Transverse colon (tissue), 4 donors: ENCODE data around the gene CELF4. TPM values are rescaled to one million over a fixed set of nuclear protein-coding genes. Genes with fewer than 3 reads are reported as not detected.

ENCODE experiments used
- DNase-seq: peaks from one replicate; pipeline ENCODE4 v3.0.0-alpha.2; 2019
- H3K27ac ChIP-seq, 4 donors: fragments of 200-600 bp; sonication (generic); 2 replicates each; pipeline ENCODE4 v1.5.1; 2016 to 2018; ENCODE audit warnings: inconsistent platforms in 4 of 4
- H3K27me3 ChIP-seq: fragments of 200-600 bp; sonication (generic); 2 replicates; pipeline ENCODE4 v1.5.1; 2017; ENCODE audit warnings: inconsistent platforms
- H3K36me3 ChIP-seq, 4 donors: fragments of 200-600 bp; sonication (generic); 2 replicates each; pipeline ENCODE4 v1.5.1; 2017 to 2019; ENCODE audit warnings: inconsistent platforms in 4 of 4
- H3K4me1 ChIP-seq, 4 donors: fragments of 200-600 bp; sonication (generic); 2 replicates each; pipeline ENCODE4 v1.5.1; 2017 to 2020; ENCODE audit warnings: inconsistent platforms in 4 of 4
- H3K4me3 ChIP-seq, 4 donors: fragments of 200-600 bp; sonication (generic); 1 replicate in 1 of 4; 2 replicates in 3 of 4; pipeline versions ENCODE4 v1.5.1 to v1.6.1; 2017 to 2019; ENCODE audit warnings: inconsistent platforms in 4 of 4
- H3K9me3 ChIP-seq, 2 donors: fragments of 200-600 bp; sonication (generic); 2 replicates each; pipeline ENCODE4 v1.5.1; 2017 to 2019; ENCODE audit warnings: inconsistent platforms in 2 of 2
- EP300 ChIP-seq: sonication (generic); formaldehyde crosslinking; IDR thresholded peaks from one replicate; pipeline ENCODE4 v1.6.1; 2017; ENCODE audit warnings: antibody characterized with exemption, low read depth
- POLR2A ChIP-seq: fragments of 450-650 bp; IDR thresholded peaks from one replicate; pipeline ENCODE4 v1.6.1; 2016; ENCODE audit warnings: antibody characterized with exemption, mild to moderate bottlenecking, moderate library complexity
- POLR2AphosphoS5 ChIP-seq, 3 donors: sonication (generic); formaldehyde crosslinking; IDR thresholded peaks; one replicate each; pipeline ENCODE4 v1.6.1; 2016; ENCODE audit warnings: antibody characterized with exemption in 3 of 3
- WGBS, 2 donors: methylation state at CpG; one replicate each; pipeline ENCODE4 v1.1.5; 2018; ENCODE audit warnings: low coverage in 1 of 2; 5-methylcytosine and 5-hydroxymethylcytosine counted together
- in situ Hi-C, 4 donors: fragments of 200-750 bp; cut with MboI; loops; one replicate each; pipeline versions ENCODE4 v1.15.0 to v1.15.1; 2017; ENCODE audit warnings: low sequenced_read_pairs in 3 of 4, low pct_ligation_motif_present in 1 of 4, low pct_unique_long_range_greater_than_20kb in 1 of 4
- intact Hi-C: fragments of 100-400 bp; cut with DNase I; formaldehyde crosslinking; loops from one replicate; pipeline ENCODE4 v1.15.1; 2023; ENCODE audit warnings: low total_unique reads
- total RNA-seq, 4 donors: library from RNA; depleted of rRNA; stranded (reverse); fragments of >200 nt; gene quantifications; one replicate each; pipeline ENCODE4 v1.1.0, GENCODE V29; 2016
- TF ChIP-seq, protein P1 (sequence below), 5 experiments: fragments of 200-600 bp in 3 of 5; fragments of 450-650 bp in 2 of 5; sonication (generic) in 3 of 5; IDR thresholded peaks; 1 replicate in 2 of 5; 2 replicates in 3 of 5; pipeline ENCODE4 v1.5.1; 2016 to 2017; ENCODE audit warnings: antibody characterized with exemption in 5 of 5, inconsistent platforms in 3 of 5, mild to moderate bottlenecking in 2 of 5, moderate library complexity in 1 of 5

The CELF4 gene
- total RNA-seq, 4 donors from 2014 or later, result 0.14 to 0.75 TPM; not detected in 2

DNA sequence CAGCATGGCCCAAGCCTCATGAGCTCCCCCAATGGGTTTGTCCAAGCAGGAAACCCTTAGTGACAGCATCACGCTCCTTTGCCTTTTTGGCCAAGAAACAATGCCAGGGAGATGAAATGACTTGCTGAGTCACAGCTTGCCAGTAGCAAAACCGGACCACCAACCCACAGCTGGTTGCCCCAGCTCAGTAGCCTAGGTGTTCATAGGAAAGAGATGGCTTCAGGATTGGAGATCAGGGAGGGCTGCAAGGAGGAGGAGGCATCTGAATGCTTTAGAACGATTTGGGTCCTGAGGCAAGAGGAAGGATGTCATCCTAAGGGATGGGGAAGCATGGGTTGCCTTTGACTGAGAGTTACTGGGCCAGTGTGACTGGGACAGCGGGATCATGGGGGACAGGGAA lies 116.7 kb downstream of the CELF4 start:
- Histone ChIP-seq H3K36me3 (no peaks in the 10 kb centered on the region), H3K4me3 (no peak overlapping the region), H3K27ac (no peak overlapping the region), H3K27me3 (no peaks in the 10 kb centered on the region), H3K4me1 (peaks cover 3 to 23% (median 5%) of the 10 kb centered on the region in 4 donors), H3K9me3 (no peaks in the 10 kb centered on the region)
- WGBS, 2 donors, result 78 to 100% methylated on average over 2 to 4 of the region's 4 CpGs
- TF ChIP-seq POLR2AphosphoS5 (IDR thresholded peaks at IDR 0.05) (no peak), EP300 (no peak), POLR2A (no peak)
- TF ChIP-seq, protein P1, sequence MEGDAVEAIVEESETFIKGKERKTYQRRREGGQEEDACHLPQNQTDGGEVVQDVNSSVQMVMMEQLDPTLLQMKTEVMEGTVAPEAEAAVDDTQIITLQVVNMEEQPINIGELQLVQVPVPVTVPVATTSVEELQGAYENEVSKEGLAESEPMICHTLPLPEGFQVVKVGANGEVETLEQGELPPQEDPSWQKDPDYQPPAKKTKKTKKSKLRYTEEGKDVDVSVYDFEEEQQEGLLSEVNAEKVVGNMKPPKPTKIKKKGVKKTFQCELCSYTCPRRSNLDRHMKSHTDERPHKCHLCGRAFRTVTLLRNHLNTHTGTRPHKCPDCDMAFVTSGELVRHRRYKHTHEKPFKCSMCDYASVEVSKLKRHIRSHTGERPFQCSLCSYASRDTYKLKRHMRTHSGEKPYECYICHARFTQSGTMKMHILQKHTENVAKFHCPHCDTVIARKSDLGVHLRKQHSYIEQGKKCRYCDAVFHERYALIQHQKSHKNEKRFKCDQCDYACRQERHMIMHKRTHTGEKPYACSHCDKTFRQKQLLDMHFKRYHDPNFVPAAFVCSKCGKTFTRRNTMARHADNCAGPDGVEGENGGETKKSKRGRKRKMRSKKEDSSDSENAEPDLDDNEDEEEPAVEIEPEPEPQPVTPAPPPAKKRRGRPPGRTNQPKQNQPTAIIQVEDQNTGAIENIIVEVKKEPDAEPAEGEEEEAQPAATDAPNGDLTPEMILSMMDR (IDR thresholded peaks at IDR 0.05), result no peak
- in situ Hi-C loops (no loop called here), intact Hi-C loops (no loop called here)
- DNase-seq, result no peak

DNA sequence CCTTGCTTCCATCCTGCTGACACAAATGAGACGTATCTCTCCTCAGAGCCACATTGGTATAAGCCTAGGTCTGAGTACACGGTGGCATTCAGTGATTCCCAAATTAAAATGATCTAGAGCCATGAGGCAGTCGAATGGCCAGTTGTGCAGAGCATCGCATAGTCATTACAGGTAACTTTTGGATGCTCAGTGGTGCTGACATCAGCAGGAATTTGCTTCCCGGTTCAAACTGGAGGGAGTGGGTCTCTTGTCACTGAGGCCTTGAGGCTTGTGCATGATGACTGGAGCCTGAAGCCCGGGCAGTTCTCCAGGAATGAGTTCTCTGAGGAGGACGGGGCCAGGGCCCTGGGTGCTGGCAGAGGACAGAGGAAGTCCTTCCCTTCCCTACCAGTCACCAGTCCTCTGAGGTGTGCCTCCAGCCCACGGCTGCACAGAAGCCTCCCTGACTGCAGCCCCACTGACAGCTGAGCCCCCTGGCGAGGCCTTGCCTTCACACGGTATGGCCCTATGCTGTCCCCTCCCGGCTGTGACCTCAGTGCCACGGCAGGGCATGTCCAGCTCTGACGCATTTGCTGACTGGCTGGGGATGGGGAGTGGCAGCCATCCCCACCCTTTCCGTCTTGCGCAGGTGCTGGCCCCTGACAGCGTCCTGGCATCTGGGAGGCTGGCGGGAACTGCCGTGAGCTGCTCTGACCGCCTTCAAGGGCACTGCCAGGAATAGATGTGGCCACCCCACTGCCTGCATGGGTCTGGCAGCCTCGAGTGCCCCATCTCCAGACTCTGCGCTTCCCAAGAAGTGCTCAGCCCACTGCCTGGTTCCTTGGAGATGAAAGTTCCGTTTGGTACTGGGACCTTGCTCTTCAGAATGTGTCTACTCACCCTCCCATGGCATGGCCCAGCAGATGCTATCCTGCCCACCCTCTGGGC lies 117.4 kb downstream of the CELF4 start:
- Histone ChIP-seq H3K4me1 (peaks cover 3 to 18% (median 5%) of the 10 kb centered on the region in 4 donors), H3K27me3 (no peaks in the 10 kb centered on the region), H3K4me3 (no peak overlapping the region), H3K36me3 (no peaks in the 10 kb centered on the region), H3K27ac (no peak overlapping the region), H3K9me3 (no peaks in the 10 kb centered on the region)
- TF ChIP-seq POLR2A (no peak), POLR2AphosphoS5 (IDR thresholded peaks at IDR 0.05) (no peak), EP300 (no peak)
- TF ChIP-seq, protein P1 (IDR thresholded peaks at IDR 0.05), result no peak
- DNase-seq, result no peak
- WGBS, 2 donors, result 80% methylated on average over 19 of the region's 22 CpGs; no CpG with 5 or more reads in 1 of the 2 donors
- in situ Hi-C loops, result no loop called here
- intact Hi-C loops, result no loop called here

DNA sequence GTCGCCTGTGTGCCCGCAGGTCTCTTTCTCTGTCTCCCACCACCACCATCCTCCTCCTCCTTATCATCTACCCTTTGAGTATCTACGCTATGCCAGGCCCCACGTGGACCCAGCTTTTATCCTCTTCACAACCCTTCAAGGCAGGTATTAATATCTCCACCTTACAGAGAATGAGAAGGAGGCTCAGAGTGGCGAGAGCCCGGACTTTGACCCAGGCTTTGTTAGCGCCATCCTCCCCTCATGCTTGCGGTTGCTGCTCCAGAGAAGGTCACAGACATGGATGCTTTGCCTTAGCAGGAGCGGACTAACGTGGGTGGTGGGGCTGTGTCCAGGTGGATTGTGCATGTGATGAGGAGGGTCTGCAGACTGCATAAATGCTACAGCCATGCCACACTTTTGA lies 119.8 kb downstream of the CELF4 start:
- Histone ChIP-seq H3K27me3 (no peaks in the 10 kb centered on the region), H3K4me1 (peaks cover 0 to 6% (median 0%) of the 10 kb centered on the region in 4 donors), H3K4me3 (no peak overlapping the region), H3K36me3 (no peaks in the 10 kb centered on the region), H3K9me3 (no peaks in the 10 kb centered on the region), H3K27ac (no peak overlapping the region)
- in situ Hi-C loops, result no loop called here
- WGBS, 2 donors, result 83 to 87% methylated on average over 4 to 10 of the region's 10 CpGs
- intact Hi-C loops, result no loop called here
- DNase-seq, result no peak
- TF ChIP-seq POLR2AphosphoS5 (IDR thresholded peaks at IDR 0.05) (no peak), POLR2A (no peak), EP300 (no peak)
- TF ChIP-seq, protein P1 (IDR thresholded peaks at IDR 0.05), result no peak

DNA sequence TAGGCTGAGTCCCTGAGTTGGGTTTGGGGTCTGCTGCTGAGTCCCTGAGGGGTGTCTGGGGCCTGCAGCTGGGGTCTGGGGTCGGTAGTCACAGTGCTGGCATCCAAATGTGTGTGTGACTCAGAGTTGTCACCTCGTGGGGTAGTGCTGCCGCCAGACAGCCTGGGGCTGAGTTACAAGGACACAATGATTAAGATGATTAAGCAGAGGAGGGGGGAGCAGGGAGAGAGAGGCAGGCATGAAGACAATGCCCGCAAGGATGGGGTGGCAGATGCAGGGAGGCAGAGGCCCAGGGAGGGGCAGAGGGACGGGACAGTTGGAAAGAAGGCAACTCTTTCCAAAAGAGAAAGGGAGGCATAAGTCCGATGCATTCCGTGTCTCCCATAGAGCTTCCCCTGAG lies 120.2 kb downstream of the CELF4 start:
- intact Hi-C loops, result no loop called here
- TF ChIP-seq POLR2AphosphoS5 (IDR thresholded peaks at IDR 0.05) (no peak), EP300 (no peak), POLR2A (no peak)
- TF ChIP-seq, protein P1 (IDR thresholded peaks at IDR 0.05), result no peak
- Histone ChIP-seq H3K36me3 (no peaks in the 10 kb centered on the region), H3K4me1 (peaks cover 0 to 1% (median 0%) of the 10 kb centered on the region in 4 donors), H3K27me3 (no peaks in the 10 kb centered on the region), H3K9me3 (no peaks in the 10 kb centered on the region), H3K4me3 (no peak overlapping the region), H3K27ac (no peak overlapping the region)
- in situ Hi-C loops, result no loop called here
- DNase-seq, result no peak
- 75 to 88% methylated on average over 4 to 7 of the region's 7 CpGs for WGBS, 2 donors
